DND-41 (cell line): ENCODE results near the gene TPX2.

Source experiments
- ATAC-seq: fragments of 200-7000 bp; cut with Tn5 transposase; 3 replicates; pipeline ENCODE4 v1.9.1; 2021; ENCODE audit warnings: low read depth; ENCODE audit not compliant: insufficient read depth
- DNase-seq: peaks from one replicate; pipeline ENCODE4 v3.0.0-alpha.2; 2020
- H2AFZ ChIP-seq: 2 replicates; pipeline ENCODE4 v1.6.0; 2012; ENCODE audit warnings: low read depth, low read length
- H3K27ac ChIP-seq: 2 replicates; pipeline ENCODE4 v1.5.1; 2012; ENCODE audit warnings: low read length, inconsistent platforms
- H3K27me3 ChIP-seq: fragments of 200-600 bp; sonication (generic); 2 replicates; pipeline ENCODE4 v1.6.0; 2012; ENCODE audit warnings: low read length, mild to moderate bottlenecking, inconsistent platforms; ENCODE audit not compliant: insufficient read depth, poor library complexity
- H3K36me3 ChIP-seq: 2 replicates; pipeline ENCODE4 v1.5.1; 2012; ENCODE audit warnings: low read length, inconsistent platforms; ENCODE audit not compliant: insufficient read depth
- H3K4me1 ChIP-seq: 2 replicates; pipeline ENCODE4 v1.5.1; 2012; ENCODE audit warnings: mild to moderate bottlenecking, low read length; ENCODE audit not compliant: insufficient read depth
- H3K4me2 ChIP-seq: 2 replicates; pipeline ENCODE4 v1.6.0; 2012; ENCODE audit warnings: mild to moderate bottlenecking, moderate library complexity, low read length, inconsistent platforms; ENCODE audit not compliant: insufficient read depth
- H3K4me3 ChIP-seq, 2 experiments: fragments of 200-600 bp in 1 of 2; shearing (Covaris generic) in 1 of 2; 2 replicates each; pipeline ENCODE4 v1.5.1; 2012 to 2016; ENCODE audit warnings: inconsistent platforms in 2 of 2, low read length in 2 of 2, mild to moderate bottlenecking in 2 of 2, low read depth in 1 of 2, moderate library complexity in 1 of 2
- H3K79me2 ChIP-seq: 2 replicates; pipeline ENCODE4 v1.6.0; 2012; ENCODE audit warnings: low read length, inconsistent platforms; ENCODE audit not compliant: insufficient read depth
- H3K9ac ChIP-seq: 2 replicates; pipeline ENCODE4 v1.6.0; 2012; ENCODE audit warnings: low read depth, mild to moderate bottlenecking, inconsistent platforms, low read length, moderate library complexity
- H3K9me3 ChIP-seq: 2 replicates; pipeline ENCODE4 v1.5.1; 2012; ENCODE audit warnings: low read length, moderate library complexity, mild to moderate bottlenecking, inconsistent platforms; ENCODE audit not compliant: insufficient read depth, severe bottlenecking
- H4K20me1 ChIP-seq: 2 replicates; pipeline ENCODE4 v1.6.0; 2012; ENCODE audit warnings: low read length; ENCODE audit not compliant: insufficient read depth
- CTCF ChIP-seq: IDR thresholded peaks from 2 replicates; pipeline ENCODE4 v1.5.1; 2012; ENCODE audit warnings: borderline replicate concordance, low read length, moderate library complexity, mild to moderate bottlenecking; ENCODE audit not compliant: poor library complexity, severe bottlenecking; ENCODE audit errors: extremely low read depth
- EZH2 ChIP-seq: IDR thresholded peaks from 3 replicates; pipeline ENCODE4 v1.6.1; 2012; ENCODE audit warnings: borderline replicate concordance, low read depth, mild to moderate bottlenecking, moderate library complexity, low read length, inconsistent platforms; ENCODE audit not compliant: severe bottlenecking

The TPX2 gene

GRCh38 chr20:31738729-31739549 lies at the start of gene TPX2:
Gene TPX2, plus strand, starts transcription at chr20:31739290. Its CDS starts 18,187 bp downstream, at chr20:31757477.
- H3K27me3 ChIP-seq, result no peaks in the 10 kb centered on the region
- H3K27ac ChIP-seq, result peak within 1 kb of the TSS; percentile 91
- ATAC-seq (peak; percentile 97), DNase-seq (peak; percentile 98)
- peak; percentile 43 for TF ChIP-seq CTCF
- TF ChIP-seq EZH2, result no peak
- peak within 1 kb of the TSS; percentile 87 for H3K4me2 ChIP-seq
- H3K4me3 ChIP-seq, result peak within 1 kb of the TSS; percentile 51 to 73
- H3K9ac ChIP-seq, result peak within 1 kb of the TSS; percentile 77
- H2AFZ ChIP-seq, result peak within 1 kb of the TSS; percentile 88
- peaks cover 50% of the 10 kb centered on the region for H3K4me1 ChIP-seq
- H3K79me2 ChIP-seq, result peaks cover 57% of the 10 kb centered on the region
- peaks cover 34% of the 10 kb centered on the region for H3K36me3 ChIP-seq
- no peaks in the 10 kb centered on the region for H3K9me3 ChIP-seq
- peaks cover 12% of the 10 kb centered on the region; the same call in 1 of the 2 replicates for H4K20me1 ChIP-seq

GRCh38 chr20:31690124-31690666 lies 48.9 kb upstream of the TPX2 start:
- Histone ChIP-seq H3K36me3 (peaks cover 87% of the 10 kb centered on the region), H2AFZ (no peak overlapping the region), H4K20me1 (peaks cover 28% of the 10 kb centered on the region), H3K4me3 (no peak overlapping the region), H3K27ac (peak overlapping the region; percentile 68), H3K9me3 (no peaks in the 10 kb centered on the region), H3K79me2 (peaks cover 100% of the 10 kb centered on the region), H3K4me2 (no peak overlapping the region), H3K4me1 (peaks cover 94% of the 10 kb centered on the region), H3K27me3 (no peaks in the 10 kb centered on the region), H3K9ac (no peak overlapping the region)
- no peak for DNase-seq
- TF ChIP-seq EZH2 (no peak), CTCF (no peak)
- ATAC-seq, result no peak

- H3K9me3 ChIP-seq, result no peaks in the 10 kb centered on the region
- DNase-seq (no peak), ATAC-seq (0 out of 3 replicates have a peak, but pooled peaks have one; percentile 8)
- no peak overlapping the region for H2AFZ ChIP-seq
- 0 out of 2 replicates have a peak overlapping the region, but pooled peaks have one; percentile 9 for H3K4me2 ChIP-seq
- H3K36me3 ChIP-seq, result peaks cover 92% of the 10 kb centered on the region
- no peaks in the 10 kb centered on the region for H3K27me3 ChIP-seq
- peaks cover 94% of the 10 kb centered on the region for H3K4me1 ChIP-seq
- H3K4me3 ChIP-seq, result no peak overlapping the region
- H3K9ac ChIP-seq, result peak overlapping the region; percentile 7; the same call in 1 of the 2 replicates
- H4K20me1 ChIP-seq, result peaks cover 42% of the 10 kb centered on the region
- TF ChIP-seq CTCF (no peak), EZH2 (no peak)
- H3K27ac ChIP-seq, result peak overlapping the region; percentile 64
- H3K79me2 ChIP-seq, result peaks cover 100% of the 10 kb centered on the region
These were observed 47.3 kb upstream of the TPX2 start for GRCh38 chr20:31691646-31692275.
